Hepatocyte (in vitro differentiated cells): ENCODE results near the gene ZNF692.

ENCODE experiments used
- CTCF ChIP-seq: fragments of 200-600 bp; sonication (generic); IDR thresholded peaks from 2 replicates; pipeline ENCODE4 v1.5.1; 2016; ENCODE audit warnings: antibody characterized with exemption, mild to moderate bottlenecking; ENCODE audit not compliant: poor library complexity
- EZH2 ChIP-seq: fragments of 200-600 bp; sonication (generic); IDR thresholded peaks from 2 replicates; pipeline ENCODE4 v1.6.1; 2016; ENCODE audit warnings: antibody characterized with exemption, mild to moderate bottlenecking, borderline replicate concordance

- TF ChIP-seq CTCF (no peak), EZH2 (no peak)
These were observed 16.0 kb downstream of the ZNF692 start for GRCh38 chr1:248842781-248843331.
